Neural progenitor cell (in vitro differentiated cells): ENCODE measurements around the gene RHOBTB3. TPM values are rescaled to one million over a fixed set of nuclear protein-coding genes. Genes with fewer than 3 reads are reported as not detected.
"Not testable (repeated sequence)": the region's sequence is repeated elsewhere in the genome, so short reads cannot be mapped to it uniquely, and the experiment has no call there.

Source experiments
- DNase-seq: peaks from one replicate; pipeline ENCODE4 v3.0.0-alpha.2; 2016; ENCODE audit warnings: low spot score
- H2AFZ ChIP-seq: fragments of 200-600 bp; sonication (generic); replicated peaks from 2 replicates; pipeline ENCODE4 v1.6.1; 2016; ENCODE audit warnings: antibody characterized with exemption
- H3F3A ChIP-seq: fragments of 200-600 bp; sonication (generic); 2 replicates; pipeline ENCODE4 v1.6.1; 2016; ENCODE audit warnings: antibody characterized with exemption, low read depth
- H3K27ac ChIP-seq: fragments of 200-600 bp; sonication (generic); 2 replicates; pipeline ENCODE4 v1.5.1; 2016; ENCODE audit warnings: mild to moderate bottlenecking
- H3K27me3 ChIP-seq: fragments of 200-600 bp; sonication (generic); 2 replicates; pipeline ENCODE4 v1.6.1; 2016; ENCODE audit warnings: mild to moderate bottlenecking, moderate library complexity
- H3K36me3 ChIP-seq: fragments of 200-600 bp; sonication (generic); 2 replicates; pipeline ENCODE4 v1.5.1; 2016
- H3K4me1 ChIP-seq: fragments of 200-600 bp; sonication (generic); 2 replicates; pipeline ENCODE4 v1.6.1; 2016; ENCODE audit warnings: mixed run types
- H3K4me2 ChIP-seq: fragments of 200-600 bp; sonication (generic); 2 replicates; pipeline ENCODE4 v1.6.1; 2016
- H3K4me3 ChIP-seq: fragments of 200-600 bp; sonication (generic); 2 replicates; pipeline ENCODE4 v1.5.1; 2016
- H3K79me2 ChIP-seq: fragments of 200-600 bp; sonication (generic); 2 replicates; pipeline ENCODE4 v1.6.1; 2016; ENCODE audit warnings: low read depth
- H3K9ac ChIP-seq: fragments of 200-600 bp; sonication (generic); 2 replicates; pipeline ENCODE4 v1.6.1; 2016
- H3K9me3 ChIP-seq: fragments of 200-600 bp; sonication (generic); 2 replicates; pipeline ENCODE4 v1.5.1; 2016; ENCODE audit warnings: low read depth
- H4K20me1 ChIP-seq: fragments of 200-600 bp; sonication (generic); 2 replicates; pipeline ENCODE4 v1.6.1; 2016; ENCODE audit warnings: low read depth
- H3K27ac Mint-ChIP-seq: 3 replicates; pipeline ENCODE4 v1.8.0; 2021; ENCODE audit warnings: mixed read lengths
- H3K27me3 Mint-ChIP-seq: 2 replicates; pipeline ENCODE4 v1.8.0; 2022; ENCODE audit warnings: low read depth, mild to moderate bottlenecking, inconsistent platforms, moderate library complexity, mixed read lengths; ENCODE audit not compliant: insufficient read depth
- H3K36me3 Mint-ChIP-seq: 3 replicates; pipeline ENCODE4 v1.8.0; 2021; ENCODE audit warnings: mixed read lengths
- H3K4me1 Mint-ChIP-seq: 3 replicates; pipeline ENCODE4 v1.8.0; 2021; ENCODE audit warnings: mixed read lengths
- H3K4me3 Mint-ChIP-seq: 3 replicates; pipeline ENCODE4 v1.8.0; 2021; ENCODE audit warnings: mild to moderate bottlenecking, moderate library complexity, mixed read lengths
- H3K9me3 Mint-ChIP-seq: 3 replicates; pipeline ENCODE4 v1.8.0; 2020; ENCODE audit warnings: mixed read lengths
- EZH2 ChIP-seq: fragments of 200-600 bp; sonication (generic); IDR thresholded peaks from 2 replicates; pipeline ENCODE4 v1.6.1; 2017; ENCODE audit warnings: antibody characterized with exemption, mild to moderate bottlenecking, moderate library complexity
- EZH2phosphoT487 ChIP-seq: fragments of 200-600 bp; sonication (generic); IDR thresholded peaks from 2 replicates; pipeline ENCODE4 v1.6.1; 2017; ENCODE audit warnings: antibody characterized with exemption
- total RNA-seq: library from RNA; depleted of rRNA; stranded (reverse); fragments of >200 nt; gene quantifications from 2 replicates; pipeline ENCODE4 v1.2.3, GENCODE V29; 2015; ENCODE audit warnings: low replicate concordance
- TF ChIP-seq, protein P1 (sequence below): fragments of 200-600 bp; sonication (generic); IDR thresholded peaks from 2 replicates; pipeline ENCODE4 v1.5.1; 2017; ENCODE audit warnings: antibody characterized with exemption, mild to moderate bottlenecking

The RHOBTB3 gene
- total RNA-seq, 1 donor from 2014 or later, result 3.6 TPM

DNA sequence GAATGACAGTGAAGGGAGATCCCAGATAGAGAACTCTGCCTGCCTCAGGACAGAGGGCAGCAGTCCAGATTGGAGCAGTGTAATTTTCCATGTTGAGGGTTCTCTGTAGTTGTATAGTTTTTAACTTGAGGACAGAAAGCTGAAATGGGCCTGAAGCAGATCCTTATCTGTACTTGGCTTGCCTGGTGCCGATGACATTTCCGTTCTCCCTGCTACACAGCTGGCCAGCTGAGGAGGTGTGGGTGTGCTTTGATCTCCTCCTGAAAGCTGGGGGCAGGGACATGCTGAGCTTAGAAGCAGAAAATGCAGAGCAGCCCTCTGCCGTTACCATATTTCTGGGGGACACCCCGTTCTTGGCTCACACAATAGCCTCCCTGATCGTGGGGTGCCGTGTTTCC lies 80.9 kb downstream of the RHOBTB3 start:
- Histone ChIP-seq H3K79me2 (no peaks in the 10 kb centered on the region), H4K20me1 (no peaks in the 10 kb centered on the region), H2AFZ (no peak overlapping the region), H3K27me3 (no peaks in the 10 kb centered on the region), H3K27ac (no peak overlapping the region), H3K9me3 (no peaks in the 10 kb centered on the region), H3F3A (no peaks in the 10 kb centered on the region), H3K4me1 (peaks cover 23% of the 10 kb centered on the region), H3K4me3 (no peak overlapping the region), H3K9ac (no peak overlapping the region), H3K36me3 (no peaks in the 10 kb centered on the region), H3K4me2 (no peak overlapping the region)
- no peak overlapping the region for H3K4me3 Mint-ChIP-seq
- H3K27ac Mint-ChIP-seq, result no peak overlapping the region
- no peaks in the 10 kb centered on the region for H3K27me3 Mint-ChIP-seq
- DNase-seq, result no peak
- peaks cover 32% of the 10 kb centered on the region for H3K4me1 Mint-ChIP-seq
- H3K36me3 Mint-ChIP-seq, result peaks cover 6% of the 10 kb centered on the region
- TF ChIP-seq, protein P1, sequence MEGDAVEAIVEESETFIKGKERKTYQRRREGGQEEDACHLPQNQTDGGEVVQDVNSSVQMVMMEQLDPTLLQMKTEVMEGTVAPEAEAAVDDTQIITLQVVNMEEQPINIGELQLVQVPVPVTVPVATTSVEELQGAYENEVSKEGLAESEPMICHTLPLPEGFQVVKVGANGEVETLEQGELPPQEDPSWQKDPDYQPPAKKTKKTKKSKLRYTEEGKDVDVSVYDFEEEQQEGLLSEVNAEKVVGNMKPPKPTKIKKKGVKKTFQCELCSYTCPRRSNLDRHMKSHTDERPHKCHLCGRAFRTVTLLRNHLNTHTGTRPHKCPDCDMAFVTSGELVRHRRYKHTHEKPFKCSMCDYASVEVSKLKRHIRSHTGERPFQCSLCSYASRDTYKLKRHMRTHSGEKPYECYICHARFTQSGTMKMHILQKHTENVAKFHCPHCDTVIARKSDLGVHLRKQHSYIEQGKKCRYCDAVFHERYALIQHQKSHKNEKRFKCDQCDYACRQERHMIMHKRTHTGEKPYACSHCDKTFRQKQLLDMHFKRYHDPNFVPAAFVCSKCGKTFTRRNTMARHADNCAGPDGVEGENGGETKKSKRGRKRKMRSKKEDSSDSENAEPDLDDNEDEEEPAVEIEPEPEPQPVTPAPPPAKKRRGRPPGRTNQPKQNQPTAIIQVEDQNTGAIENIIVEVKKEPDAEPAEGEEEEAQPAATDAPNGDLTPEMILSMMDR, result no peak
- no peak for TF ChIP-seq EZH2phosphoT487
- TF ChIP-seq EZH2, result no peak
- H3K9me3 Mint-ChIP-seq, result no peaks in the 10 kb centered on the region

DNA sequence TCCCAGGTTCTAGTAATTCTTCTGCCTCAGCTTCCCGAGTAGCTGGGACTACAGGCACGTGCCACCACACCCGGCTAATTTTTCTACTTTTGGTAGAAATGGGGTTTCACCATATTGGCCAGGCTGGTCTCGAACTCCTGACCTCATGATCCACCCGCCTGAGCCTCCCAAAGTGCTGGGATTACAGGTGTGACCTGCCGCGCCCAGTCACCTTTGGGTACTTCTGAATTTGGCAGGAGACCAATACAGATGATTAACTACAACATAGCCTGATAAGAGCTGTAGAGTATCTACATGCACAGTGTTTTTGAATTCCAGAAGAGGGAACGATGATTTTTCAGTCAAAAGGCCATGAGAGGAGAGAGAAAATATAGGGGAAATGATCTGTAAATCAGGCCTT lies 81.9 kb downstream of the RHOBTB3 start:
- not testable (repeated sequence) for H3K4me2 ChIP-seq, H2AFZ ChIP-seq, H3F3A ChIP-seq, H4K20me1 ChIP-seq, H3K9me3 ChIP-seq, H3K27me3 Mint-ChIP-seq, H3K4me3 Mint-ChIP-seq, H3K79me2 ChIP-seq, H3K36me3 ChIP-seq, H3K4me3 ChIP-seq, H3K27ac ChIP-seq, H3K27me3 ChIP-seq, H3K27ac Mint-ChIP-seq, DNase-seq, H3K36me3 Mint-ChIP-seq, H3K9ac ChIP-seq, H3K9me3 Mint-ChIP-seq
- peaks cover 41% of the 10 kb centered on the region for H3K4me1 Mint-ChIP-seq
- H3K4me1 ChIP-seq, result peaks cover 33% of the 10 kb centered on the region

DNA sequence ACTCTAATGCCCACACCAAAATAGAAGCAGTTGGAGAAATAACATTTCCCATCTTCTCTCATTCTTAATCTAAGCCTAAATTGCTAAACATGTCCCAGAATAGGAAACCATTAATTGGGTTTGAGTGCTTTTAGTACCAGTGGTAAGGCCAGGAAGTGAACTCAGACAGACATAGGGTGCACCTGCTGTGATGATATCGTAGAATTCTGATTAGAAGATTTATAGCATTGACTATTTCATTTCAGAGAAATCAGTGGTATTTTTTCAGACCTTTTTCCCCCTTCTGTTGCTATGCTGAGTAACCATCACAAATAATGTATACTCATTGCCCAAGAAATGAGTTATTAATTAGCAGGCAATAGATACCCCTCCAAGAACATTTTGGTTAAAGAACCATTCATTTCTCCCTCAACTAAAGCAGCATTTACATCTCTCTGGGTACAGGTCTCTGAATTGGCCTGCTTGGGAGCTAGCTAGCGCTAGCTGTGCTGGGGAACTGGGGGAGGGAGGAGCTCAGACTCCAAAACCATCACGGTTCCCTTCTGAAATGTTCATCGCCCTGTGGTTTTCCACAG lies 84.1 kb downstream of the RHOBTB3 start:
- TF ChIP-seq EZH2, result no peak
- TF ChIP-seq, protein P1, result no peak
- TF ChIP-seq EZH2phosphoT487, result no peak
- peaks cover 26% of the 10 kb centered on the region for H3K4me1 Mint-ChIP-seq
- no peak overlapping the region for H3K27ac Mint-ChIP-seq

DNA sequence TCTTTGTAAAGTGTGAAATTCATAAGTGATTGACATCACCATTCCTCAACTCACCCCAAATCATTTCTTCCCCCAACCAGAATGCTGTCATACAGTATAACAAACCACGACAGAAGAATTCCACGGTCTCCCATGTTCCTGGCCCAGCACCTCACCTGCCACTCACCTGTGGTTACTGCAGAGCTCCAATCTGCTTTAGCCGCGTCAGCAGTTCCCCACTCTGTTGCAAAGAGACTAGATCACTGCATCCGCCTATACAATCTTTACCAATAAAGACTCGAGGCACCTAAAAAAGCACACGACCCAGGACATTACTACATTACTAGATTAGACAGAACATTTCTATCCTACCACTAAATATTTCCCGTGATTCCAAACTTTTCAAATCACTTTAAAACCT lies 85.2 kb downstream of the RHOBTB3 start:
- Mint-ChIP-seq H3K4me3 (no peak overlapping the region), H3K9me3 (no peaks in the 10 kb centered on the region), H3K27ac (no peak overlapping the region), H3K27me3 (no peaks in the 10 kb centered on the region), H3K36me3 (peaks cover 6% of the 10 kb centered on the region), H3K4me1 (peaks cover 18% of the 10 kb centered on the region)
- Histone ChIP-seq H3K9me3 (no peaks in the 10 kb centered on the region), H4K20me1 (no peaks in the 10 kb centered on the region), H3K4me3 (no peak overlapping the region), H3K4me1 (peaks cover 11% of the 10 kb centered on the region), H3K9ac (no peak overlapping the region), H3K4me2 (no peak overlapping the region), H3K36me3 (no peaks in the 10 kb centered on the region), H3F3A (no peaks in the 10 kb centered on the region), H3K27me3 (no peaks in the 10 kb centered on the region), H3K79me2 (no peaks in the 10 kb centered on the region), H2AFZ (no peak overlapping the region), H3K27ac (no peak overlapping the region)
- no peak for DNase-seq
- TF ChIP-seq EZH2phosphoT487, result no peak
- TF ChIP-seq, protein P1, result no peak
- TF ChIP-seq EZH2, result no peak

More for the DNA sequence above, 84.1 kb downstream of the RHOBTB3 start:
- Histone ChIP-seq H3K79me2 (no peaks in the 10 kb centered on the region), H3K27me3 (no peaks in the 10 kb centered on the region), H3K9ac (no peak overlapping the region), H3F3A (no peaks in the 10 kb centered on the region), H3K4me2 (no peak overlapping the region), H3K27ac (no peak overlapping the region), H3K4me1 (peaks cover 21% of the 10 kb centered on the region), H3K4me3 (no peak overlapping the region), H2AFZ (no peak overlapping the region), H3K9me3 (no peaks in the 10 kb centered on the region), H4K20me1 (no peaks in the 10 kb centered on the region), H3K36me3 (no peaks in the 10 kb centered on the region)
- H3K27me3 Mint-ChIP-seq, result no peaks in the 10 kb centered on the region
- H3K4me3 Mint-ChIP-seq, result no peak overlapping the region
- DNase-seq, result no peak
- H3K36me3 Mint-ChIP-seq, result peaks cover 6% of the 10 kb centered on the region
- H3K9me3 Mint-ChIP-seq, result no peaks in the 10 kb centered on the region
